Activated T-cell treated with anti-CD3 and anti-CD28 coated beads, Interleukin-2, amount 50 U/mL, for 72 hours (primary cell): Measurements from ENCODE around the gene JHY. TPM values are rescaled to one million over a fixed set of nuclear protein-coding genes. Genes with fewer than 3 reads are reported as not detected.

Source experiments
- ATAC-seq, 2 donors: fragments of 150-1000 bp; cut with Tn5 transposase; replicated peaks in 1 of 2; 2 replicates each; pipeline ENCODE4 v1.10.0; 2021; ENCODE audit warnings: moderate library complexity in 2 of 2, mild to moderate bottlenecking in 1 of 2
- DNase-seq, 2 donors: peaks; one replicate each; pipeline ENCODE4 v3.0.0; 2021 to 2022; ENCODE audit warnings: mixed read lengths in 1 of 2
- H3K27ac Mint-ChIP-seq: one replicate; pipeline ENCODE4 v1.8.0; 2022; ENCODE audit warnings: mild to moderate bottlenecking, moderate library complexity, mixed read lengths
- H3K27me3 Mint-ChIP-seq: one replicate; pipeline ENCODE4 v1.8.0; 2022; ENCODE audit warnings: low read depth, mixed read lengths
- H3K36me3 Mint-ChIP-seq, 2 donors: one replicate each; pipeline ENCODE4 v1.8.0; 2022; ENCODE audit warnings: mixed read lengths in 2 of 2, mild to moderate bottlenecking in 1 of 2; ENCODE audit not compliant: insufficient read depth in 2 of 2
- H3K4me1 Mint-ChIP-seq: one replicate; pipeline ENCODE4 v1.8.0; 2022; ENCODE audit warnings: low read depth, mixed read lengths
- H3K4me3 Mint-ChIP-seq, 2 donors: one replicate each; pipeline ENCODE4 v1.8.0; 2022; ENCODE audit warnings: mild to moderate bottlenecking in 2 of 2, mixed read lengths in 2 of 2, moderate library complexity in 2 of 2
- H3K9me3 Mint-ChIP-seq, 2 donors: one replicate each; pipeline ENCODE4 v1.8.0; 2022; ENCODE audit warnings: mixed read lengths in 2 of 2
- total RNA-seq, 2 donors: library from RNA; stranded (reverse); gene quantifications; one replicate each; pipeline ENCODE4 v1.2.3, GENCODE V29; 2022

The JHY gene
- total RNA-seq, 2 donors from 2014 or later, result 5.5 to 6.0 TPM

GRCh38 chr11:122882857-122883645 is 492 bp downstream of the JHY start:
- Mint-ChIP-seq H3K27me3 (peaks cover 10% of the 10 kb centered on the region), H3K27ac (peak overlapping the region; percentile 54), H3K9me3 (no peaks in the 10 kb centered on the region), H3K4me1 (peaks cover 34% of the 10 kb centered on the region), H3K4me3 (peak overlapping the region; percentile 89), H3K36me3 (no peaks in the 10 kb centered on the region)
- ATAC-seq (peak; percentile 87 to 91), DNase-seq (peak; percentile 55 to 70)

- Mint-ChIP-seq H3K4me3 (peak overlapping the region; percentile 82 to 89), H3K36me3 (no peaks in the 10 kb centered on the region), H3K9me3 (no peaks in the 10 kb centered on the region), H3K27me3 (peaks cover 10% of the 10 kb centered on the region), H3K27ac (peak overlapping the region; percentile 54), H3K4me1 (peaks cover 34% of the 10 kb centered on the region)
- ATAC-seq (no peak), DNase-seq (no peak)
These were observed 1.1 kb downstream of the JHY start for GRCh38 chr11:122883646-122883979.

- no peaks in the 10 kb centered on the region for H3K27me3 Mint-ChIP-seq
- no peak overlapping the region for H3K27ac Mint-ChIP-seq
- ATAC-seq (no peak), DNase-seq (no peak)
- no peak overlapping the region for H3K4me3 Mint-ChIP-seq
- H3K9me3 Mint-ChIP-seq, result no peaks in the 10 kb centered on the region
- no peaks in the 10 kb centered on the region for H3K36me3 Mint-ChIP-seq
- peaks cover 6% of the 10 kb centered on the region for H3K4me1 Mint-ChIP-seq
These were observed 5.6 kb downstream of the JHY start for GRCh38 chr11:122888162-122888561.

GRCh38 chr11:122893131-122893530 is 10.6 kb downstream of the JHY start:
- DNase-seq, result no peak
- no peak overlapping the region for H3K27ac Mint-ChIP-seq
- H3K36me3 Mint-ChIP-seq, result no peaks in the 10 kb centered on the region
- no peak overlapping the region for H3K4me3 Mint-ChIP-seq
- H3K27me3 Mint-ChIP-seq, result no peaks in the 10 kb centered on the region
- no peak for ATAC-seq
- no peaks in the 10 kb centered on the region for H3K9me3 Mint-ChIP-seq
- H3K4me1 Mint-ChIP-seq, result peaks cover 5% of the 10 kb centered on the region

GRCh38 chr11:122895563-122895962 is 13.0 kb downstream of the JHY start:
- Mint-ChIP-seq H3K4me1 (peaks cover 8% of the 10 kb centered on the region), H3K27me3 (no peaks in the 10 kb centered on the region), H3K4me3 (no peak overlapping the region), H3K27ac (no peak overlapping the region), H3K36me3 (no peaks in the 10 kb centered on the region), H3K9me3 (no peaks in the 10 kb centered on the region)
- ATAC-seq (peak; percentile 68 to 80), DNase-seq (peak in 1 of 2 donors; percentile 6)

GRCh38 chr11:122897606-122898210 is 15.1 kb downstream of the JHY start:
- H3K4me3 Mint-ChIP-seq, result no peak overlapping the region
- peaks cover 13% of the 10 kb centered on the region for H3K4me1 Mint-ChIP-seq
- H3K9me3 Mint-ChIP-seq, result no peaks in the 10 kb centered on the region

GRCh38 chr11:122898799-122899198 is 16.2 kb downstream of the JHY start:
- Mint-ChIP-seq H3K4me3 (no peak overlapping the region), H3K4me1 (peaks cover 13% of the 10 kb centered on the region), H3K36me3 (no peaks in the 10 kb centered on the region), H3K9me3 (no peaks in the 10 kb centered on the region), H3K27me3 (no peaks in the 10 kb centered on the region), H3K27ac (no peak overlapping the region)
- no peak for DNase-seq
- no peak for ATAC-seq

More at GRCh38 chr11:122897606-122898210, 15.1 kb downstream of the JHY start:
- Mint-ChIP-seq H3K36me3 (no peaks in the 10 kb centered on the region), H3K27ac (peak overlapping the region; percentile 46), H3K27me3 (no peaks in the 10 kb centered on the region)
- DNase-seq, result no peak
- no peak for ATAC-seq

- Mint-ChIP-seq H3K4me3 (no peak overlapping the region), H3K27me3 (no peaks in the 10 kb centered on the region), H3K27ac (no peak overlapping the region), H3K9me3 (no peaks in the 10 kb centered on the region), H3K36me3 (no peaks in the 10 kb centered on the region), H3K4me1 (peaks cover 8% of the 10 kb centered on the region)
- ATAC-seq (peak; percentile 96 to 97), DNase-seq (peak in 1 of 2 donors; percentile 15)
These were observed 18.1 kb downstream of the JHY start for GRCh38 chr11:122900587-122901202.

- H3K4me1 Mint-ChIP-seq, result peaks cover 8% of the 10 kb centered on the region
- ATAC-seq (no peak), DNase-seq (no peak)
- no peaks in the 10 kb centered on the region for H3K9me3 Mint-ChIP-seq
- H3K27ac Mint-ChIP-seq, result no peak overlapping the region
- H3K4me3 Mint-ChIP-seq, result no peak overlapping the region
- H3K27me3 Mint-ChIP-seq, result no peaks in the 10 kb centered on the region
- H3K36me3 Mint-ChIP-seq, result no peaks in the 10 kb centered on the region
These were observed 20.4 kb downstream of the JHY start for GRCh38 chr11:122902951-122903350.

GRCh38 chr11:122910775-122911174 is 28.2 kb downstream of the JHY start:
- Mint-ChIP-seq H3K27ac (no peak overlapping the region), H3K9me3 (no peaks in the 10 kb centered on the region), H3K4me1 (no peaks in the 10 kb centered on the region), H3K36me3 (no peaks in the 10 kb centered on the region), H3K27me3 (no peaks in the 10 kb centered on the region), H3K4me3 (no peak overlapping the region)
- DNase-seq (peak in 1 of 2 donors; percentile 5), ATAC-seq (no peak)

- no peaks in the 10 kb centered on the region for H3K9me3 Mint-ChIP-seq
- no peaks in the 10 kb centered on the region for H3K27me3 Mint-ChIP-seq
- no peak for ATAC-seq
These were observed 34.8 kb downstream of the JHY start for GRCh38 chr11:122917311-122917710.

GRCh38 chr11:122918734-122919133 is 36.2 kb downstream of the JHY start:
- Mint-ChIP-seq H3K27ac (no peak overlapping the region), H3K4me3 (no peak overlapping the region), H3K4me1 (no peaks in the 10 kb centered on the region), H3K36me3 (no peaks in the 10 kb centered on the region), H3K27me3 (no peaks in the 10 kb centered on the region), H3K9me3 (no peaks in the 10 kb centered on the region)
- ATAC-seq, result no peak
- DNase-seq, result no peak

More at GRCh38 chr11:122917311-122917710, 34.8 kb downstream of the JHY start:
- Mint-ChIP-seq H3K4me3 (no peak overlapping the region), H3K4me1 (no peaks in the 10 kb centered on the region), H3K27ac (no peak overlapping the region), H3K36me3 (no peaks in the 10 kb centered on the region)
- no peak for DNase-seq

GRCh38 chr11:122920579-122920978 is 38.0 kb downstream of the JHY start:
- Mint-ChIP-seq H3K27me3 (no peaks in the 10 kb centered on the region), H3K4me3 (no peak overlapping the region), H3K9me3 (no peaks in the 10 kb centered on the region), H3K4me1 (no peaks in the 10 kb centered on the region), H3K27ac (no peak overlapping the region), H3K36me3 (no peaks in the 10 kb centered on the region)
- DNase-seq, result no peak
- ATAC-seq, result no peak
